Measurements from ENCODE around the gene MYRF.

MYRF gene

DNA sequence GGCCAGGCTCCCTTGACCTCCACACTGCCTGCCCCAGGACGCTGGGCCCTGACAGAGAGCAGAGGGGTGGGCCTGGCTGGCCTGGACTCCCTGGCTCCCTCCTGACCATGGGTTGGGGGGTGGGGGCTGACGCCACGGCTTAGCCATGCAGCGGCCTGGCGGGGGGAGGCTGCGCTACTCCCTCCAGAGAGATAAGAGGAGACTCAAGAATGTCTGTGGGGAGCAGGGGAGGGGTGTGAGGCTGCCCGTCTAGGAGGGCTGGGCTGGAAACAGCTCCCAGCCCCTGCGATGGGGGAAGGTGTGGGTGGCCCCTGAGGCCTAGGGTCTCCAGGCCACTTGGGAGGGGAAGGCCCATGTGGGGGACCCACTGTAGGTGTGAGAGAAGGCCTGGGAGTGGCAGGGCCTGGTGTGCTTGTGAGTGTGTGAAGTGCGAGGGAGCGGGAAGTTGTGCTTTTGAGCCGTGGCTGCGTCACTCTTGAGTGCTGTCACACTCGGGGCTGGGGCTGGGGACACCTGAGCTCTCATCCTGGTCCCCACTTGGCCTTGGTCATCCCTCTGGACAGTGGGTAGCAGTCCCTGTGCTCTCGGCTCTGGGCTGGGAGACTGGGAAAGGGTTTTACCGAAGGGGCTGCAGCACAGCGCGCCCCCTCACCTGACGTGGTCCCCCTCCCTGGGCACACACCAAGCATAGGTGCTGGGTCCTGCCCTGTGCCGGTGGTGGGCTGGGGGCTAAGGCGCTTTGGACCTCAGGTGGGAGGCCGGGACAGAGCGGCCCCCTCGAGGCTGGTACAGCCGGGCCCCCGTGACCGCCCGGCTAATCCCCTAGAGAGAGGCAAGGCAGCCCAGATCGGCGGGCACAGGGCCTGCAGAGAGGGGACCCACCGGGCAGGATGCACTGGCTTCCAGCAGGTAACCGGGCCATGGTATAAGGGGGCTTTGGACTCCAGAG is 2.4 kb downstream of the MYRF start:
- H3K4me3 ChIP-seq = no peak overlapping the region

DNA sequence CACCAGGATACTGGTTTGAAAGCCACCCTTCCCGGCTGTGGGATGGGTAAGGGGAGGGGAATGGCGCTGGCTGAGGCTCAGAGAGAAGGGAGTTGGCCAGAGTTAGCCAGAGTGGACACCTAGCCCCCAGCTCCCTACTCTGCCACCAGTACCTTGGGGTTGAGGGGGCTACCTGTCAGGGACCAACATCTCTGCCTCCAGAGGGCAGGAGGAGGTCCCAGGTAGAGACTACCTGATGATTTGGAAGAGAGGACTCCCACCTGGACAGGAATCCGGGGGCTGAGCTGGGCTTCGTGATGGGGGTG is 3.7 kb downstream of the MYRF start:
- Histone ChIP-seq H3K4me3 (no peak overlapping the region), H3K27ac (no peak overlapping the region)

More for the DNA sequence above, 2.4 kb downstream of the MYRF start:
- no peak overlapping the region for H3K27ac ChIP-seq

DNA sequence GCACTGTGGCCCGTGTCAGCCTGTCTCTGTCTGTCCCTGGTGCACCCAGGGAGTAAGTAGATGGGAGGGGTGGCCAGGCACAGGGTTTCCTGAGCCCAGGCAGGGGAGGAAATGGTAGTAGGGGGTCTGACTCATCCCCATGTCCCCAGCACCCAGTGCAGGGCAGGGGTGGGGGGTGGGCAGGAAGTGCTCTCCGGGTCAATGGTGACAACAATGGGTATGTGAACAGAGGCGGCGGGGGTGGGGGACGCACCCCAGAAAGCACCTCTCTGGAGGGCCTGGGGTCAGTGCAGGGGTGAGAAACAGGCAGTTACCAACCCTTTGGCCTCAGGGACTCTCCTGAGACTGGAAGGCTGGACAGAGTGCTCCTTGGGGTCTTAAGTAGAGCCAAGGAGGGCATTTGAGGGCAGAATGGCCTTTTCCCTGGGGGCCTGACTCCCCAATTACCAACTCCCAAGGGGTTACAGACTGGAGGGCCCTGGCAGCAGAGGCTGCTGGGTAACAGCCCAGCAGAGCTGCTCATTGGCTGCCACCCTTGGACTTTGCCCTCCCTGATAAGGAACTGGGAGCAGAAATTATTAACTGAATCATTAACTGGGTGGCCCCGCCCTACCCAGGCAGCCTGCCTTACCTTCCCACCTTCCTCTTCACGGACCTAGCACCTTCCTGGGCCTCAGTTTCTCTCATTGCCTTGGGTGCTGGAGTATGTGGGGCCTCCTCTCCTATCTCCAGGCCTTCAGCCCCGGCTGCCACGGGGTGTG is 4.2 kb downstream of the MYRF start:
- Histone ChIP-seq H3K27ac (no peak overlapping the region), H3K4me3 (no peak overlapping the region)

DNA sequence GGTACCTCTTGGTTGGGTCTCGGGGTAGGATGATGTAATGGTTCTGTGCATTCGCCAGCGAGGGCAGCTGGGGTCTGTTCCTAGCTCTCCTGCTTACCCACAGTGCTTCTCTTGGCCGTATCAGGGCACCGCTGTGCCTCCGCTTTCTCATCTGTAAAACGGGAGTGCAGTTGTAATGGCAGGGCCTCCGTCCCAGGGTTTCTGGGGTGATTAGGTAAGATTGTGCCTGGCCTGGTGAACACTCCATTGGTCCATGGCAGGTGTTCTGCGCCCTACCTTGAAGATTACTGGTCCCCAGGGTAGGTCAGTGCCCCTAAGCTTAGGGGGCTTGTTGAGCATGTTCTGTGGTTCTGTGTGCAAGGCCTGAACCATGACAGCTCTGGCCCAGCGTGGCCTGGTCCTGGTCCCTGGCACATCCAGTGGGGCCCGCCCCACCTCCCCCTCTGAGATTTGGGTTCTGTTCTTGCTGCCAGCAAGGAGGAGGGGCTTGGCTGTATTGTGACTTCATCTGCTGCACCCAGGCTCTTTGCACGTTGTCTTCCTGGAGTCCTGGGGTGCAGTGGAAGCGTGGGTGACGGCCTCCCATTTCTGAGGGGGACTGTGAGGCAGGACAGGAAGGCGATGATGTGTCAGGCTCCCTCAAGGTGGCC is 4.9 kb downstream of the MYRF start:
- Histone ChIP-seq H3K27ac (no peak overlapping the region), H3K4me3 (no peak overlapping the region)

DNA sequence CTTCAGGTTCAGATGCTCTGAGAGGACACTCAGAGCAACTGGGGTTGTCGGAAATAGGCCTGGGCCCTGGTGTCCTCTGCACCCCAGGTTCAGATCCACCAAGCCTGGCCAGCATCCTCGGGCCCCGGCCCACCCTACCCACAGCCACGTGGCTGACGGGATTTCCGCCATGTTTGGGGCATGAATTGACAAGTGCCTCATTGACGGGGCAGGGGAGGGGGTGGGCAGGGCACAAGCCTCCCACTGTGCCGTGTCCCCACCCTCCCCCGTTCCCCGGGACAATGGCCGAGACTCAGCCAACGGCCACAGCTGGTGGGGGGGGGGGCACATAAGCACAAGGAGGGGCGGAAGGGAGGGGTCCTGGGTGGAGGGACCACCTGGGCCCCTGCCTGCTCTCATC is 8.5 kb downstream of the MYRF start:
- Histone ChIP-seq H3K27ac (no peak overlapping the region), H3K4me3 (no peak overlapping the region)

DNA sequence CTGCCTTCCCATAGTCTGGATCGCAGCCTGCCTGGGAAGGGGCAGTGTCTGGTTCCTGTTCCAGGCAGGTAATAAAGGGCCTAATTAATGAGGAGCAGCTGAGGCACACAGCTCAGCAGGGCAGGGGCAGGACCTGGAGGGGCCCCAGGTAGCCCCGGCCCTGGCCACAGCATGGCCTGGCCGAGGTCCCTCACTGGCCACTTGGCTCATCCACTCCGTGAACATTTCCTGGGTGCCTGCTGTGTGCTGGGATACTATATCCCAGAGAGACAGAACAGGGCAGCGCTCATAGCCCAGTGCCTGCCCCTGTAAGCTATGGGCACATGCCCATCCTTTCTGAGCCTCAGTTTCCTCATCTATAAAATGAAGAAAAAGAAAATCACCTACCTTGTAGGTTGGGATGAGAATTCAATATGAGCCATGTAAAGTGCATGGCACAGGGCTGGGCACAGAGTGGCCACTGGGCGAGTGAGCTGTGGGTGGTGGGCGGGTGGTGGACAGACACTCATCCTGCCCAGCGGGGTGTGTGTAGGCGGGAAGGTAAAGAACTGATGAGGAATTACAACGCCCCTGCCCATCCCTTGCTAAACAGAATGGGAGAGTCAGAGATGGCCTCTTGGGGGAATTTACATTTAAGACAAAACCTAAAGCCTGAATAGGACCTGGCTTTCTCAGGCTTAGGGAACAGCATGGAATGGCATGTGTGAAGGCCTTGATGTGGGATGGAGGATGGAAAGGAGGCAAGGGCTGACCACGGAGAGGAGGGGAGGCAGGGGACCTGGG is 9.2 kb downstream of the MYRF start:
- Histone ChIP-seq H3K4me3 (no peak overlapping the region), H3K27ac (no peak overlapping the region)

DNA sequence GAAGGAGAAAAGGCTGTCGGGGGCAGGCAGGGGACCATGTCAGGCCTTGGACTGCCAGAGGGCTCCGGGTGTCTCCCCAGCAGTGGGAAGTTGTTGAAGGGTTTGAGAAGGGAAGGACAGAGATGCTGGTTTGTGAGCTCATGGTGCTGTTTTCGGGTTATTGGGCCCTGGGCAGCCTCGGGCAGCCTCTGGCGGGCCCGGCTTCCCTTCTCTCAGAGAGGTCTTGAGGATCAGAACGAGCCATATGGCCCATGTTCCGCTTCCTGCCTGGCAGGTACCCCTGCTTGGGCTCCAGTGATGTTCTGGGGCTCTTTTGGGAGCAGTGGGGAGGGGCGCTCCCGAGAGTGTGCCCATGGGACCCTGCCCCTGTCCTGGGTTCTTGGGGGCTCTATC is 9.8 kb downstream of the MYRF start:
- no peak overlapping the region for H3K4me3 ChIP-seq
- no peak overlapping the region for H3K27ac ChIP-seq

DNA sequence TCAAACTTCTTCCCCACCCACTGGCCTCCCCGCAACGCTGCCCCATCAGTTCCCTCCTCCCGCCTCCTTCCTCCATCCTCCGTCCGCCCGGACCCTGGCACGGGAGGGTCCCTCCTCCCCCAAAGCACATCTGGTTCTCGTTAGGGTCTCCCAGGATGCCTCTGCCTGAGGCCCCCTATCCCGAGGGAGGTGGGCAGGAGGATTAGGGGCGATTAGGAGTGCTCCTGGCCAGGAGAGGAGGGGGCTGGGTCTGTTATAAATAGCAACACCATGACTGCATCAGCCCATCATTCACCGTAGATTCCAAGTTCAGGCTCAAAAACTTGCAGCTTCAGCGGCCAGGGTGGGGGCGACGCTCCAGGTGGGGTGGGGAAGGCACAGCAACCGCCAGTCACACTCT is 10.4 kb downstream of the MYRF start:
- no peak overlapping the region for H3K27ac ChIP-seq
- no peak overlapping the region for H3K4me3 ChIP-seq

DNA sequence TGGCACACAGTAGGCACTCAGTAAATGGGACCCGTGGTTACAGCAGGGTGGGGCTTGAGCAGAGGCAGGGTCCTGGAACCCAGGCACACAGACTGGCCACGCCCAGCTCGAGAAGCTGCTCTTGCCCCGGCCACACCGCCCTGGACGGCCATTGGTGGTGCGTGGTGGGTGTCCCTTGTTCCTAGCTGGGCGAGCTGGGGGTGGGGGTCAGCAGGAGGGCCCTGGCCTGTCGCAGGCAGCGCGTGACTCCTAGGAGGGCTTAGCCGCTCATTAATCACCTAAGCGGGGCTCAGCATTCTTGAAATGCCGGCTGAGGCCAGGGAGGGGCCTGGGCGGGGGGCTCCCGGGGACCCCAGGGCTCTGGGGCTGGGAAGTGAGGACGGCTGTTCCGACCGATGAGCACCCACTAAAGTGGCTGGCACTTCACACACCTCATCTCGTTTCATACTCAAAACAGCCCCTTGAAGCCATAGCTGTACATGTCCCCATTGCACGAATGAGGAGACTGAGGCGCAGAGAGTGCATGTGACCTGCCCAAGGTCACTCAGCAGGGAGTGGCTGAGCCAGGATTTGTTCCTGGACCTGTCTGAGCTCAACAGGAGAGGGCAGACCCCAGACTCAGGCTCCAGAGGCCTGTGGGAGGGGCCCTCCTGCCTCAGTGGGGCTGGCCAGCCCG is 11.6 kb downstream of the MYRF start:
- no peak overlapping the region for H3K4me3 ChIP-seq
- no peak overlapping the region for H3K27ac ChIP-seq

DNA sequence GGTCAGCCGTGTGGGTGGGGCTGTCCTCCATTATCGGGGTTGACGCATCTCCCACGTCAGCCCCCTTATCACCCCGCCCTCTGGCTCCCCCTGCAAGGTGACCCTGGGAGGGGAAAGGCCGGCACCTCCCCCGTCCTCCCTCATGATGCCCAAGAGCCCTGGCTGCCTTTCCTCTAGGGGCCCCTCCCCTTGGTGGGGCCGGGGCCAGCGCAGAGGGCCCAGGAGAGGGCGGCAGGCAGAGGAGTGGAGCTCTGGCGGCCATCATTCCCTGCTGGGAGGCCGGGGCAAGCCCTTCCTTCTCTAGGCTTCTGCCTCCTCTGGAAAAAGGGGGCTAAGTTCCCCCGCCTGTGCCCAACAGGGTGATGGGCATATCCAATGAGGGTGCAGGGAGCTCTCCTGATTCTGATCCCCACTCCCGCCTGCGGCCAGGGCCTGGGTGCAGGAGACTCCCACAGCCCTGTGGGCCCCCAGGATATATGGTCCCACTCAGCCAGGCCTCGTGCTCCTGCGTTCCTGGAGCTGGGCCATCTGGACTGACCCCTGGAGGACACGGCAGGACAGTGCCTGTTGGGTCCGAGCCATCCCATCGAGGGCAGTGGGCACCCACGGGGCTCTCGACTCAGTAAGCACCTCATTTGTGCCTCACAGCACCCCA is 12.3 kb downstream of the MYRF start:
- Histone ChIP-seq H3K27ac (no peak overlapping the region), H3K4me3 (no peak overlapping the region)

DNA sequence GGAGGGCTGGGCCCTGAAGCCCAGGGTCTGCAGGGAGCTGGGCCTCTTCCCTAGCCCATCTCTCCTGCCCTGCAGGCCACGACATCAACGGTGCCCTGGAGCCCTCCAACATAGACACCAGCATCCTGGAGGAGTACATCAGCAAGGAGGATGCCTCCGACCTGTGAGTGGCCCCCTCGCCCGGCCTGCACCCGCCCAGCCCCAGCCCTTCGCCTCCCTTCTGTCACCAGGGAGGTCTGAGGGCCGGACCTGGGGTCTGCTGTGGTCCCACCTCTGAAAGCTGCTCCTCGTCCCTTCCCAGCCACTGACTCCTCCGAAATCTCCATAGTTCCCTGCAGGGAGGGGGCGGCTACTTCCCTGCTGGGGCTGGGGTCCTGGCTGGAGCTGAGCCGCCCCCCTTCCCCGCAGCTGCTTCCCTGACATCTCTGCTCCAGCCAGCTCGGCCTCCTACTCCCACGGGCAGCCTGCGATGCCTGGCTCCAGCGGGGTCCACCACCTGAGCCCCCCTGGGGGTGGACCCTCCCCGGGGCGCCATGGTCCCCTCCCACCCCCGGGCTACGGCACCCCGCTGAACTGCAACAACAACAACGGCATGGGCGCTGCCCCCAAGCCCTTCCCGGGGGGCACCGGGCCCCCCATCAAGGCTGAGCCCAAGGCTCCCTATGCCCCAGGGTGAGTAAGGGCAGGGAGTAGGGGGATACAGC is 13.3 kb downstream of the MYRF start:
- H3K27ac ChIP-seq = no peak overlapping the region
- H3K4me3 ChIP-seq = no peak overlapping the region

DNA sequence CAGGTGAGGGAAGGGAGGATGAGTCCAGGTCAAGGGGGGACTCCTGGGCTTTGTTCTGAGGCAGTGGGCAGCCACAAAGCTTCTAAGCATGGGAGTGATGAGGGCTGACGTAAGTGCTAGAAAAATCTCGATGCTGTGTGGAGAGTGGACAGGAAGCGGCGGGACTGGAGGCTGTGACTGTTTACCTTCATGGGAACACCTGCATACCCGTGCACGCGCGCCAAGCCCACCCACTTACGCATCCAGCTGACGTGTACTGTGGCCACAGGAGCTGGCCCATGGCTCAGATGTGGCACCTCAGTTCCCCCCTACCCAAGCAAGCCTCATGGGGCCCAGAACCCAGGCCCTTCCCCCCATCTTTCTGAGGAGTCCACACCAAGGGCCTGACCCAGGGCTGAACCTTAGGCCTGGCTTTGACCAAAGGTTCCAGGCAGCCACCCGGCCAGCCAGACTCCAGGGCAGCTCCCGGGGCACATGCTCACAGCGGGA is 14.0 kb downstream of the MYRF start:
- Histone ChIP-seq H3K27ac (no peak overlapping the region), H3K4me3 (no peak overlapping the region)

DNA sequence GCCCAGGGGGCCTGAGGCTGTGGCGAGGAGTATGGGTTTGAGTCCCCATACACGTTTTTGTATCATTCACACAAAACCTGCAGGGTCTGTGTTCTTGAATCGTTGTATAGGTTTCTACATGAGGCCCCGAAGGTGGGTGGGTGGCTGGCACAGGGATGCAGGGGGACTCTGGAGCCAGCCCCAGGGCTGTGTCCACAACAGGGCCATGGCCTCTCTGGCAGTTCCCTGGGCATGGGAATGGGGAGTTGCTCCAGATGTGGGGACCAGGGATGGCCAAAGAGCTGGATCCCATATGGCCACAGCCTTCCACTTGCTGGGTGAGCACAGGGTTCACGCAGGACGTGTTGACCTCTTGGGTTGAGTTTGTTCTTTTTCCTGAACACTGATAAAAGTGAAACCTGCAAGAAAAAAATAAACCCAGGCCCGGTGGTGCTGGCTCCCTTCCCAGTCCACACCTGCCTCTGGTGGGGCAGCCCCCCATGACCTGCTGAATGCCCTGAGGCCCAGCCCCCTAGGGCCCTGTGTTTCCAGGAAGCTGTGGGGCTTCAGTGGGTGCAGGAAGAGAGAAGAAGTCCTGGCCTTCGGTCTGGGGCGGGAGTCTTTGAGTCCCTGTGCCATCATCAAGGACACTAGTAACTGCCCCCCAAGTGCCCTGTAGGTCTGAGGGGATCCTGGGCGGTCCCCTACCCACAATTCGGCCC is 16.1 kb downstream of the MYRF start:
- Histone ChIP-seq H3K4me3 (no peak overlapping the region), H3K27ac (no peak overlapping the region)

DNA sequence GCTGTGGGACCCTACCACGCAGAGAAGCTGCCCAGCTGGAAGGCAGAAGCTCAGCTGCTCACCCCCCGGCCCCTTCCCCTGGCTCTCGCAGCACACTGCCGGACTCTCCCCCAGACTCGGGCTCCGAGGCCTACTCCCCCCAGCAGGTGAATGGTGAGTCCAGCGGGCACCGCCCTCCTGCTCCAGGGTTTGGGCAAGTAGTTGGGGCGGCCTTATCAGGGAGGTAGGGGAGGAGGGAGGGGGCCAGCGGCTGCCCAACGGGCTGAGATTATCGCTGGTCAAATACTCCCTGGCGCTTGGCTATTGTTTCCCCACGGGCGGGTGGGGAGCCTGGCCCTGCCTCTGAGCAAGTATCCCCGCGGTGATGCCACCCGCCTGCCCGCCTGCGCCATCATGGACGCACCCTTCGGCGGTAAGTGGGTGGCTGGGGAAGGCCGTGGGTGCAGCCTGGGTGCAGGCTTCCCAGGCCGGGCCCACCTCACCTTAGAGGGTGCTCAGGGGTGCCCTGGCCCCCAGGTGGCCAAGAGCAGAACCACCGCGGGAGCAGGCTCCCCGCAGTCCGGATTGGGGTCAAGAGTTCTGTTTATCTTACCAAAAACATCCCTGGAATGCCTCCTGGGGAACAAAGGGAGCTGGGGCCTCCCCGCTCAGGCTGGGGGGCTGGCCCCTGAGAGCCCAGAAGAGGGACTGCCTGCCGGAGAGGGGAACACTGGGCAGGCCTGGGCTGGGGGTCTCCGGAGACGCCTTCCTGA is 16.9 kb downstream of the MYRF start:
- no peak overlapping the region for H3K27ac ChIP-seq

DNA sequence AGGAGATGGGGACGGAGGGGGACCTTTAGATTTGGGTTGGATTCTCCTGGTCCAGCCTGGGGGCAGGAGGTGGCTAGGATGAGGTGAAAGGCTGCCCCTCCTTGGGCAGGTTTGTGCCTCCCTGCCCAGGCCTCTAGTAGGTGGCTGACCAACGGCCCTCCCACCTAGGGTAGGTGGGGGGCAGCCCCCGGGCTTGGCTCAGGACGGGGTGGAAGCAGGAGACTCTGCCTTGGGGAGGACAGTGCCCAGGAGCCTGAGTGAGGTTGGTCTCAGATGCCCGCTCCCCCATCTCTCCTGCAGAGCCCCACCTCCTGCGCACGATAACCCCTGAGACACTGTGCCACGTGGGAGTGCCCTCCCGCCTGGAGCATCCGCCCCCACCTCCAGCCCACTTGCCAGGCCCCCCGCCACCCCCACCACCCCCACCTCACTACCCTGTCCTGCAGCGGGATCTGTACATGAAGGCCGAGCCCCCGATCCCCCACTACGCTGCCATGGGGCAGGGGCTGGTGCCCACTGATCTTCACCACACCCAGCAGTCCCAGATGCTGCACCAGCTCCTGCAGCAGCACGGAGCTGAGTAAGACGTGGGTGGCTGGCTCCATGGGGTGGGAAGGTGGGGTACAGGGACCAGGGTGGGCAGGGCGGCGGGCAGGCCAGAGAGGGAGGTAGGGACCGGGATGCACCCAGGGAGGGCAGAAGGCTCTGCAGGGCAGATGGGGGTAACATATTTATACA is 17.7 kb downstream of the MYRF start:
- Histone ChIP-seq H3K4me3 (no peak overlapping the region), H3K27ac (no peak overlapping the region)

More for the DNA sequence above, 16.9 kb downstream of the MYRF start:
- H3K4me3 ChIP-seq = no peak overlapping the region

DNA sequence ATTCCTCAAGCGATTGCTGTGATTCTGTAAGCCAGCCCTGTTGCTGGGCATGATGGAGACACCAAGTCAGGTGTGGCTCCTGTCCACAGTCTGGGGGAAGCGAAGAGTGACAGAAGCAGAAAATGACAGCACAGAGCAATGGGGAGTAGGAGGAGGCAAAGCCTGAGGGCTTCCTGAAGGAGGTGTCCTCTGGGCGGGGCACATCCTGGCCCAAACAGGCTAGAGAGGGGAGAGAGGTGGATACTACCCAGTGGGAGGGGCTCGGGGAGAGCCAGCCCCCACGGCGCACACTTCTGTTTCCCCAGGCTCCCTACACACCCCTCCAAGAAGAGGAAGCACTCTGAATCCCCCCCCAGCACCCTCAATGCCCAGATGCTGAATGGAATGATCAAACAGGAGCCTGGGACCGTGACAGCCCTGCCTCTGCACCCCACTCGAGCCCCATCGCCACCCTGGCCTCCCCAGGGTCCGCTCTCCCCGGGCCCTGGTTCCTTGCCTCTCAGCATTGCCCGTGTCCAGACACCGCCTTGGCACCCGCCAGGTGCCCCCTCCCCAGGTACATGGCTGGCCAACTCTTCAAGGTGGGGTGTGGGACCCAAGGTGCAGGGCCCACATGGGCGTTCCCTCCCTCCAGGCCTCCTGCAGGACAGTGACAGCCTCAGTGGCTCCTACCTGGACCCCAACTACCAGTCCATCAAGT is 18.9 kb downstream of the MYRF start:
- Histone ChIP-seq H3K27ac (no peak overlapping the region), H3K4me3 (no peak overlapping the region)
